NCI-H1694 treated with DMSO at 0.1 percent for 48 hours (cell line): ENCODE data around the gene ZNF275.
"Not testable (repeated sequence)": the region's sequence is repeated elsewhere in the genome, so short reads cannot be mapped to it uniquely, and the experiment has no call there.

ENCODE experiments used
- DNase-seq: peaks from one replicate; lab custom pipeline; 2025; lab: John Stamatoyannopoulos, UW

The ZNF275 gene

GRCh38 chrX:153319295-153320046 lies 14.5 kb upstream of the ZNF275 start:
- no peak for DNase-seq

DNA sequence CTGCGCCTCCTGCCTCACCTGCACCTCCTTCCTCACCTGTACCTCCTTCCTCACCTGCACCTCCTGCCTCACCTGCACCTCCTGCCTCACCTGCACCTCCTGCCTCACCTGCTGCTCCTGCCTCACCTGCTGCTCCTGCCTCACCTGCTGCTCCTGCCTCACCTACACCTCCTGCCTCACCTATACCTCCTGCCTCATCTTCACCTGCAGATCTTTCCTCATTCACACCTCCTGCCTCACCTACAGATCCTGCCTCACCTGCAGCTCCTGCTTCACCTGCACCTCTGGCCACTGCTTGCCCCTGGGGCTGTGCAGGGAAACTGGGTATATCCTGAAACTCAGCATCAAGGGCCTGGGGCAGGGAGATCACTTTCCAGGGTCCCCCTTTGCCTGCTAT lies 13.9 kb upstream of the ZNF275 start:
- DNase-seq, result not testable (repeated sequence)

DNA sequence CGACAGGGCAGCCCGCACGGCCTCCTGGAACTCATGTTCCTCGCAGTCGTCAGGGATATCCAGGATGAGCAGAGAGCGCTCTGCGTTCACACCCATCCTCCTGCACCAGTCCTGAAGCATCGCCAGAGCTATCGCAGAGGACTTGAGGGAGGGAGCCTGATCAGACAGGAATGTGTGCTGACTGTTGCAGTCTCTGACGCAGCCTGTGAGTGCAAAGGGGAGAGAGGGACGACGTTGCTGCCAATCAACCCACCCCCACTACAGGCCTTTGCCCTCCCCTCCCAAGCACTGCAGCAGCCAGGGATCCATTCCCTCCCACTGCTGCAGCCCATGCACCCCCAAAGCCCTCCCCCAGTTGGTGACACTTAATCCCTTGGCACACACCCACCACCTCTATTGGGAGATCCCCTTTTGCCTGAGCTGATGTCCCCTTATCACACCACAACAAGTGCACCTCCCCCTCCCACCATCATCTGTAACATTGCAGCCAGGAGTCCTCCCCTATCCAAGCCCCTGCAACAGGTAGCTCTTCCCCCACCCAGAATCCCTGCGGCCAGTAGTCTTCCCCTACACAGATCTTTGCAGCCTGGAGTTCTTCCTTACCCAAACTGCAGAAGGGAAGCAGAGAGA lies 13.3 kb upstream of the ZNF275 start:
- no peak for DNase-seq

GRCh38 chrX:153321381-153322124 lies 12.4 kb upstream of the ZNF275 start, which contains the start of gene PNMA6F:
PNMA6F (minus strand) TSS chrX:153321767; CDS start chrX:153320674, 1,093 bp downstream.
- no peak for DNase-seq

DNA sequence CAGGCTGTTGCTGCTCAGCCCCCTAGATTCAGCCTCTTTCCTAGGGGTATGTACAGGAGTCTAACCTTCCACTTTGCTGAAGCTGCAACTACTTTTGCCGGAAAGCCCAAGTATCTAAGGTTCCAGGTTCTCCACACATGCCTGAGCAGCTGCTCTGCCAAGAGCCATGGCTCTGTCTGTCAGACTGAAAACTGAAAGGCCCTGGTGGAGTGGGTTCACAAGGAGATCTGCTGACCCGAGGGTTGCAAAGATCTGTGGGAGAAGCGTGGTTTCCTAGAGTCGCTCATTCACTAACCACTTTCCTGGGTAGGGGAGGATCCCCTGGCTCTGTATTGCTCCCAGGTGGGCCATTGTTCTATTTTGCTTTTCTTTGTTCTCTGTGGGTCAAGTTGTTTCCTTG lies 6.4 kb upstream of the ZNF275 start:
- DNase-seq, result no peak

DNA sequence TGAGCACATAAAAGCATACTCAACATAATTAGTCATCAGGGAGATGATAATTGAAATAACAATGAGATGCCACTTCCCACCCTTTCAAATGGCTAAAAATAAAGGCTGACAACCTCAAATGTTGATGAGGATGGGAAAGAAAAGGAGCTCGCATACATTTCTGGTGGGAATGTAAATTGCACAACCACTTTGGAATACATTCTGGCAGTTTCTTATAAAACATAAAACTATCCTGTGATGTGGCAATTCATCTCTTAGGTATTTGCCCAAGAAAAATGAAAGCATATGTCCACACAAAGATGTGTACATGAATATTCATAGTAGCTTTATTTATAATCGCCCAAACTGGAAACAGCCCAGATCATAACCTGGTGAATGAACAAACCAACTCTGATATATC lies 687 bp upstream of the ZNF275 start:
- DNase-seq, result no peak

DNA sequence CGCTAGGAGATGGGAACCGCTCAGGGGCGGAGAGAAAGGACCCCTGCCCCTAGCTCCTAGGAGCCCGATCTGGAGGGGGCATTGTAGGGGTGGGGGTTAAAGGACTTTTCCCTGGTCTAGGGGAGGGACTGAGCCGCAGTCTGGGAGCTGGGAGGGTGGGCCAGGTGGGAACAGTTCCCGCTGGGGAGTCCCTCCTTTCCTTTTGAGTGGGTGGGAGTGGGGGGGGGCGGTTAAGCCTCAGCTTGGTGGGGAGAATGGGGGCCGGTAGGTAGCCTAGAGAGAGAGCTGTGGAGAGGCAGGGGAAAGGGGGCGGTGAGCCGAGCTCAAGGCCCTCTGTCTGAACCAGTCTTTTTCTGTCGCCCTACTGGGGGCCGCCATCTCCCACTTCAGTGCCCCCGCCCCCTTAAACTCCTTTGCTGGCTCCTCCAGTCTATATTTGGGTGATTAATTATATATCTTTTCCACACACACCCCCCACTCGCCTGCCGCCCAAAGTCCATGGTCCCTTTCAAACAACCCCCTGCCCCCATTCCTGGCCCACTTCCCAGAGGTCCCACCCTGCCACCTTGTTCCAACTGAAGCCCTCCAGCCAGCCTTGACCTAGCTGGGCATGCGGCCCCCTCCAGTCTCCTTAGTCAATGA lies 822 bp downstream of the ZNF275 start:
- DNase-seq, result no peak

DNA sequence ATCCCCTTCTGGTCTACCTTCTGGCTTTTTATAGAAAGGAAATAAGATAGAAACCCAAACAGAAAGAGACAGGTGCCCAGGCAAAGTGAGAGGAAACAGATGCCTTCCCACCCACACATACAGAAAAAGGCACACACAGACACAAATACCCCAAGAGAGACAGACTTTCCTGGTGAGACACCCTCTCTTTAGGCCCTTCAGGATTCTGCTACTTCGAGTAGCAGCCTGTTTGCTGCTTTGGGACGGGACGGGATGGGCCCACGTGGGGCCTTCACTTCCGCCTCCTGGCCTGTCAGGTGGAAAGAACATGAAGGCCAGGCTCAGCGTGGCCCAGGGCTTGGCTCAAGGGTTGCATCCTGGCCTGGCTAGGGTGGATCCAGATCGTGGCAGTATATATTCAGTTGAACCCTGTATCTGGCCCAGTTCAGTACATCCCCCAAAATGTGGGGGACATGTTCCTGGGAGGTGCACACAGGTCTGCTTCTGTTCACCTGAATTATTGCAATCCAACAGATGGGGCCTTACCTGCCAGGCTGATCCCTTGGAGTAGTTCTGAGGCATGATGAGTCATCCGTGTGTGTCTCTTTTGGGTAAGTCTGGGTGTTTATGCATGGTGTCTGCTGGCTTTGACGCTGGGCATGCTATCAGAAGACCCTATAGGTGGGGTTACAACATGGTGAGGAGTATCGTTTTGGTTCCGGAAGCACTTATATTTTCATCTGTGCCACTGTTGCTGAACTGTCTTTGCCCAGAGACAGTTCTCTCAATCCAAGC lies 2.4 kb downstream of the ZNF275 start:
- DNase-seq, result no peak

GRCh38 chrX:153336988-153337387 lies 3.0 kb downstream of the ZNF275 start:
- DNase-seq, result no peak

- no peak for DNase-seq
Observed at GRCh38 chrX:153338836-153339235, 4.9 kb downstream of the ZNF275 start.

- DNase-seq, result no peak
Observed at GRCh38 chrX:153339662-153340061, 5.7 kb downstream of the ZNF275 start.

DNA sequence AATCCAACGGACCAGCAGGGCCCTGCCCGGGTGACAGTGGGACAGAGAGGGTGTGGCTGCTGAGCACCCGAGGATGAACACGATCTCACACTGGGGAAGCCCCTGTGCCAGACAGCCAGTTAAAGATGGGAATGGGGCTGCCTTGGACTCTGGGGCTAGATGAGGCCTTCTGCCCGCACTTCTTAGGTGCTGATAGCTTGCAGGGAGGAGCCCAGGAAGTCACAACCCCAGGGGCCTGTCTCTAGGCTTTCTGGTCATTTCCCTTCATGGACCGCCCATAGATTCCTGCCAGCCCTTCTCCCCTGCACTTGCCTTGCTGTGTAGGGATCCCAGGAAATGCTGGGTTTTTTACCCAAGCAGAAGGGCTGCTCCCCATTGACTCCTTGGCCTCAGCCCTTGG lies 6.2 kb downstream of the ZNF275 start:
- no peak for DNase-seq

- DNase-seq, result no peak
Observed at GRCh38 chrX:153342762-153343558, 9.0 kb downstream of the ZNF275 start.

DNA sequence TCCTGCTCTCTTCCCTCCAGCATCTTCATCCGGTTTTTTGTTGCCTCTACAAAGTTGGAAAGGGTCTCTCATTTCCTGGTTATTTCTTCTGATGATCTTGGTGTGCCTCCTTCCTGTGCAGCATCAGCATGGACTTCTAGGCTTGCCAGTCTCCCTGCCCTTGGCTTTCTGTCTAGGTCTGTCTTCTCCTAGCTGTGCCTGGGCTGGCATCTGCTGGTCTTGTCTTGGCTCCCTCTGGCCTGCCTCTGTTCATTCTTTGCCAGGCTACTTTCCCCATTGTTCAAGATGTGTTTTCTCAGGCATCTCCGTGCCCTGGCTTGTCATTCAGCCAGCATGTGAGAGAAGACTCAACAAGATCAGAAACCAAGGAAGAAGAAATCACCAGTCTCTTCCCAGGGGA lies 9.7 kb downstream of the ZNF275 start:
- DNase-seq, result no peak

- DNase-seq, result no peak
Observed at GRCh38 chrX:153347530-153347929, 13.6 kb downstream of the ZNF275 start.

- DNase-seq, result no peak
Observed at GRCh38 chrX:153348421-153348820, 14.5 kb downstream of the ZNF275 start.

DNA sequence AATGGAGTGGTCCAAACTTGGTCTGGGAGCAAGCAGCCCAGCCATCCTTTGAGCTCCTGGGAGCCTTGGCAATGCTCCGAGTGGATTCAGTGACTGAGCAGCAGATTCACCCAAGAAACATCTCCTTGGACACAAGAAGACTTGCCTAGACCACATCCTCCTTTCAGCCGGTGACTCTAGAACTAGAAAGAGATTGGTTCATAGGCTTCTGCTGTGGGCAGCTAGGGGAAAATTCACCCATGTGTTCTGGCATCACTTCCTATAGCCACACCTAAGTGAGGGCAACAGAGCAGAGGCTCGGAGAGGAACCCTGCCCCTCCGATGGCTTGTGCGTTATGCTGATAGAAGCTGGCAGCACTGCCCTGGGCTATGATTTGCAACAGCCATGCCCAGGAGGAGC lies 16.0 kb downstream of the ZNF275 start:
- DNase-seq, result no peak

DNA sequence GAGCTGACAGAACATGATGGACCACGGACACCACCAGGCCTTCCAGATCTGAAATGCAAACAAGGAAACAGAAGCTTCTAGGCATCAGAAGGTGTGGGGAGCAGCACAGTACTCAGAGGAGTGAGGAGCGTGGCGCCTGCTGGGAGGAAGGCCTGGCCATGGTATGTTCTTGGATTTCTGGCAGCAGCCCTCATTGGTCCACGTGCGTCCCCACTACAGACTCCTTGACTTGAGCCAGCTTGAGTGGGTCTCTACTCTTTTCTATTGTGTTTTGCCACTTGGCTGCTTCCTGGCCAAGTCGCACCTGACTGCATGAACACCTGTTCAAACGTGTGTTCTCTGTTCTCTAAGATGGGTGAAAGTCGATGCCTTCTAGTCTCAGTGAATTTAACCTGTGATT lies 18.0 kb downstream of the ZNF275 start:
- no peak for DNase-seq

GRCh38 chrX:153352858-153353257 lies 18.9 kb downstream of the ZNF275 start:
- DNase-seq, result no peak

- DNase-seq, result no peak
Observed at GRCh38 chrX:153353416-153353815, 19.5 kb downstream of the ZNF275 start.

GRCh38 chrX:153357877-153358276 lies 23.9 kb downstream of the ZNF275 start:
- DNase-seq, result no peak
